KBM-7 (cell line): ENCODE data around the gene HOTAIR.

Experiments
- DNase-seq: peaks from one replicate; pipeline ENCODE4 v3.0.0-alpha.2; 2015
- in situ Hi-C: fragments of 300-500 bp; cut with MboI; formaldehyde crosslinking; loops from 2 replicates; pipeline ENCODE4 v1.14.3; 2020; ENCODE audit warnings: low sequenced_read_pairs, low pct_unique_long_range_greater_than_20kb, mixed read lengths

Gene HOTAIR

DNA sequence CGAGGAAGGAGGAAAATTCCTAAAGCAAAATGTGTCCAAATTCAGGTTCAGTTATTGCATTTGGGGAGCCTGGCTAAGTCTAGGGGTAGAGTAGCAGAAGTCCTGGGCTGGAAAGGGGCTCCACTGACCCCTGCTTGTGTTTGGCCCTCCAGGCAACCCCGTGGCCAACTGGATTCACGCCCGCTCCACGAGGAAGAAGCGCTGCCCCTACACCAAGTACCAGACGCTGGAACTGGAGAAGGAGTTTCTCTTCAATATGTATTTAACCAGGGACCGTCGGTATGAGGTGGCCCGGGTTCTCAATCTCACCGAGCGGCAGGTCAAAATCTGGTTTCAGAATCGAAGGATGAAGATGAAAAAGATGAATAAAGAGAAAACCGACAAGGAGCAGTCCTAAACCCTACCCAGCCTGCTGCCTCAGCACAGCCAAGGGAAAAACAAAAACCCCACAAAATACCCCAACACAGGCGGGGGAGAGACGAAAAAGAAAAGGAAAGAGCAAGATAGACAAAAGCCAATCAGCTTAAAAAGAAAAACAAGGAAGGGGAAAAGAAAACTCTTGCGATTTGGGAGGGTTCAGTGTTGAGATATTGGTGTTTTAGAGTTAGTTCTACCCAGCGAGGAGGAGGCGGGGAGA, 27.6 kb upstream of the HOTAIR start:
- in situ Hi-C loops, result loop anchor here (10.0 kb wide), 1 partner anchor 192 kb away; no protein-coding TSS in a partner anchor
- no peak for DNase-seq

DNA sequence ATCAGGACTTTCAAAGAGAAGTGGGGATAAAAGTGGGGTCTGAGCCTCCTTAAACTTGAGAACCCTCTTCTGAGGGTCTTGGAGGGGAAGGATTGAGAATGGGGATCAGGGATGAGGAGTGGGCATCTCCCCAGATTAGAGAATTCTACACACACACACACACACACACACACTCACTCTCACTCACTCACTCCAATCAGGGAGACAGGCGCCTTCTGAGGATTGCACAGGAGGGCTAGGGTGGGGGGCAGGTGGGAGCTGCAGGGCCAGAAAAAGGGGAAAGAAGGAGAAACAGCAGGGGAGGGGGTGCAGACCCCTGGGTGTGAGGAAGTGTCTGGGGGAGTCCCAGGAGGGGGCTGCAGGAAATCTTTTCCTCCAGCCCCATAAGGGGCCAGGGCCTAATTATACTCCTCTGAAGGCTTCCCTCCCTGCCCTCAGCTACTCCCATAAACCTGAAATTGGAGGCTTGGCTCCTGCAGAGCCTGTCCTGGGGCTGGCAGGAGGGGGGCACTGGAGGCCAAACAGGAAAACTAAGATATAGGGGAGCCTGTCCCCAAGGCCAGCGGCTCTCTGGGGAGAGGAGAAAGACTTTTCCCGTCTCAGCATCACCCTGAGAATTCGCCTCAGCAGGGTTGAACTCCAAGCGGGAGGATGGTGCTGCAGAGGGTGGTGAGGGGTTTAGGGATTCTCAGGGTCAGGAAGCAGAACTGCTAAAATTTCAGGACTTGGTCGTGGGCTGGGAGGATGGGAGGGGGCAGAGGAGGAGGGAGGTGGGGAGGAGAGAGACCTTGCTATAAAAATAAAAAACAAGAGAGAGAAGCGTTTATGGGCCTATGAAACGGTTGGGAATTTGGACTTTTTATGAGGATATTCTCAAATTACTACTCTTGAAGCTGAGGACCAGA, 26.8 kb upstream of the HOTAIR start:
- in situ Hi-C loops, result loop anchor here (10.0 kb wide), 1 partner anchor 193 kb away; no protein-coding TSS in a partner anchor
- no peak for DNase-seq

GRCh38 chr12:54000116-54001114, 25.7 kb upstream of the HOTAIR start, which contains the start of gene HOXC9:
TSS of gene HOXC9 (plus strand) at chr12:54000161. CDS start at chr12:54000189, 28 bp downstream.
- in situ Hi-C loops, result loop anchor here (10.0 kb wide), 1 partner anchor 194 kb away; no protein-coding TSS in a partner anchor
- no peak for DNase-seq

- in situ Hi-C loops, result loop anchor here (10.0 kb wide), 1 partner anchor 195 kb away; no protein-coding TSS in a partner anchor
- DNase-seq, result no peak
Measured at GRCh38 chr12:53999559-54000115, 24.9 kb upstream of the HOTAIR start.

DNA sequence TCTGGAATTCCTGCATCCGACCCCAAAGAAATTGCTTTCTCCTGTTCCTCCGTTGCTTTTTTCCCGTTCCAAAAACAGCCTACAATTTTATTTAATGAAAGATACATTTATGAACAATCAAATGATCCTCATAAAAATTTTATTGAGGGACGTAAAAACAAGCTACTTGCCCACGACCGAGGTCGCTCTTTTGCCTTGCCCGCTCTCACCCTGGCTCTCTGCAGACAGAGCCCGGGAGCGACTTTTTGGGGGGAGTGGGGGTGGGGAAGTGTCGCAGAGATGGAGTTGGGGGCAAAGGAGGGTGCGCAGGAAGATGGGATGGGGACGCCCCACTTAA, 24.1 kb upstream of the HOTAIR start:
- DNase-seq, result no peak
- in situ Hi-C loops, result no loop called here

DNA sequence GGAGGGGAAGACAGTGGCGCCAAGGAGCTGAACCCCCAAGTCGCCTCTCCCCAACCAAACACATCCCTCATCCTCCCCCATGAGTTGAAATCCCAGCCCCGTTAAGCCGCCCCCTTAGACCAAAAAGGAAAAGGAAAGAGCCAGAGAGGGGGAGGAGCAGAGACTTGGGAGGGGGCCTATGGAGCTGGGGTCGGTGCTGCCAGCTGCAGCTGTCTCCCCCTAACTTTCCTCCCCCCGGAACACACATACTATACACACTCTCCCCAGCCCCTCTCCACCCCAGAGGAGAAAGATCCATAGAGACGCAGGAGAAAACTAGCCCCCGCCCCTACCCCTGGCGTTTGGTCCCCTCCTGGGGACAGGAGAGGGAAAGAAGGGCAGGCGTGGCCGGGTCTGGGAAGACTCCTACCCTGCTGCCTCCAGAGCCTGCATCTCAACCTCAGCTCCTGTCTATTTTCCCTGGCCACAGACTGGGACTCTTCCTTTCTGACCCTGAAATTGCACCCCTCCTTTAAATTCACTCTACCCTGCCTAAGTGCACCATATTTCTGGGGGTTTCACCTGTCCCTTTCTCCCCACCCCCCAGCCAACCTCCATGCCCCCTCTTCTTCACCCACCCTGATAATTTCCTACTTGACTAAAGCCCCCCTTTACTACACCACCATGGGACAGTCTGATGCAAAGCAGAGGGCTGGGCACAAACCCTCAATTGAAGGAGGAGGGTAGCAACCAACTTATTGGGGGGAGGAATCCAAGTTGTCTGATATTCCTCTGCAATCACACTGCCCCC, 23.6 kb upstream of the HOTAIR start:
- in situ Hi-C loops, result no loop called here
- no peak for DNase-seq

DNA sequence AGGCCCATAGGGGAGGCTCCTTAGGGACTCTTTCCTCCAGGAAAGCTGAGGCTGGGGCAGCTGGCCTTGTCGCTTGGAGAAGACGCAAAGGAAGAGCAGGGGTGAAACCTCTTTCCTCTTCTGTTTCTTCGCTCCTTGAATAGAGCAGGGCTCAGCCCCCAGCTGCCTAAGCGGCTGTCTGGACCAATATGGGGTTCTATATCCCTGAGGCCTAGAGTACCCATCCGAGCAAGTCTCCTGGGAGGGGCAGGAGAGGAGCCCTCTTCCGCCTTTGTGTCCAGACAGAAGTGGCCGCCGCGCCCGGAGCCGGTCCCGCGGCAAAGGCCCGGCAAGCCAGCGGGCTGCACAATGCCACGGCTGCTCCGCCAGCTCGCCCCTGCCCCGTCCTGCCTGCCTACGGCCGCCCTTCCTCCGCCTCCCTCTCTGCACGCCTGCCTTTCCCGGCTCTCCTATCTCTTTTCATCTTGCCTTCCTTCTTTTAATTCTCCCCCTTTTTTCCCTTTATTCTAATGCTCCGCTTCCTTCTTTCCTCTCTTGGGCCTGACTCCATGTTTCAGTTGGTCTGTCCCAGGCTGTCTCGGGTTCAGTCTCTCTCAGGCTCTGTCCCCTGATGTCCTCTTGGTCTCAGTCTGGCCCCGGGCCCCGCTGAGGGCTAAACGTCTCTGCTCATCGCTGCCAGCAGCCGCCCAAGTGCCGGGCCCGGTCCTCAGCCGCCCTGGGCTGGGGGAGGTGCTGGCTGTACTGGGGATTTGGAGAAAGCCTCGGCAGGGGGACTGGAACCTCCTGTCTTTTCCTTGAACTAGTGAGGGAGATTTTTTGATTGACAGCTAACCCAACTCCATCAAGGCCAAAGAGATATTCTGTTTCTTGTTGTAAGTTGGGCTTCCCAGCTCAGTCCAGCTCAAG, 22.7 kb upstream of the HOTAIR start:
- in situ Hi-C loops, result no loop called here
- no peak for DNase-seq

GRCh38 chr12:53996240-53997203, 21.8 kb upstream of the HOTAIR start:
- no peak for DNase-seq
- in situ Hi-C loops, result no loop called here

GRCh38 chr12:53995378-53996239, 20.9 kb upstream of the HOTAIR start:
- in situ Hi-C loops, result no loop called here
- peak; percentile 88 for DNase-seq

DNA sequence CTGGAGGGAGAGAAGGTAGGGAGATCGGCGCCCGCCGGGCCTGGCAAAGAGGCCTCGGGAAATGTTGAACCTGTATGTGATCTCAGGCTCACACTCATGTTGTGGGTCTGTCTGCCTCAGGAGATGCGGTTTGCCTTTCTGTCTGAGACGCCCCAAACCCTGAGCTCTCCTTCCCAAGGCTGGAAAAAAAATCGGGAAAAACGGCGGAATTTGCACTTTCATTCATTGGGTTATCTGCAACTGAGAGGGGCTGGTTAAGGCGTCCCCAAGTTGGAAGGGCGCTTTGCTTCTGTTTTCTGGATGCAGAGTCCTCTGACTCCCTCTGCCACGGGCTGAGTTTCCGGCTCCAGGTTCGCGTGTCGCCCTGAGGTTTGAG, 20.2 kb upstream of the HOTAIR start:
- in situ Hi-C loops, result no loop called here

DNA sequence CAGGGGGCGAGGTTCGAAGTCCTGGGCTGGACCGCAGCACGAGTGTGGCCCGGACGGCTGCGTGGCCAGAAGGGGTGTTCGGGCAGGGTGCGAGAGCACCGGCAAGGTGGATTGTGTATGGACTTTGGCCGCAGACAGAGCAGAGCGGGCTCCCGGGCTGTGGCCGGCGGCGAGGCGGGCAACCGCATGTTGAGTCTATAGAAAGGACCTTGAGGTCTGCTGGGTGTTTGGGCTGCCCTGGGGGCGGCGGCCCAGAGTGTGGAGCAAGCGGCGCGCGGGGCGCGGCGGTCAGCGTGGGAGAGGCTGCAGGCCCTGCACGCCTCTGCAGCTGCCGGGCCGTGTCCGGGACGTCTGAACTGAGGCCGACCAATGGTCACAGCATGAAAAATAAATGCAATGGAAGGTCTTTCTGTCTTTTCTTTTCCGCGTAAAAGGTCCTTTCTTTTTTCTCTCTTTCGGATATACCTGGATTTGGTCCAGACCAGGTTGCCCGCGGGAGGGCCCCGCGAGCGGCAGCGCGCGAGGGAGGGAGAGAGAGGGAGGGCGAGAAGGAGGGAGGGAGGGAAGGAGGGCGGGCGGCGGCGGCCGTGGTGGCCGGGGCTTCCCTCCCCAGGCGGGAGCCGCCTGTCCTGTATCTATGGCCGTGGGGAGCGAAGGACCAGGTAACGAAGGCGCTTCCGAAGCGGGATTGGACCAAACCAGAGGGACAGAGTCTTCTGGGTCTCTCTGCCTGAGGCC, 19.7 kb upstream of the HOTAIR start:
- no peak for DNase-seq
- in situ Hi-C loops, result no loop called here

More for the DNA sequence above, 20.2 kb upstream of the HOTAIR start:
- DNase-seq, result no peak

GRCh38 chr12:53994009-53994263, 19.2 kb upstream of the HOTAIR start:
- in situ Hi-C loops, result no loop called here
- no peak for DNase-seq

GRCh38 chr12:53993162-53994008, 18.6 kb upstream of the HOTAIR start:
- in situ Hi-C loops, result no loop called here
- no peak for DNase-seq

- no peak for DNase-seq
- in situ Hi-C loops, result no loop called here
Measured at GRCh38 chr12:53992377-53992889, 17.7 kb upstream of the HOTAIR start.
